Epidermal melanocyte (primary cell): ENCODE data around the gene MRPL34.
"Not testable (repeated sequence)": the region's sequence is repeated elsewhere in the genome, so short reads cannot be mapped to it uniquely, and the experiment has no call there.

Experiments
- DNase-seq: peaks from one replicate; pipeline ENCODE4 v3.0.0; 2011; ENCODE audit warnings: low spot score; ENCODE audit not compliant: insufficient read length

The MRPL34 gene

GRCh38 chr19:17285415-17286135 lies 20.1 kb upstream of the MRPL34 start:
- no peak for DNase-seq

DNA sequence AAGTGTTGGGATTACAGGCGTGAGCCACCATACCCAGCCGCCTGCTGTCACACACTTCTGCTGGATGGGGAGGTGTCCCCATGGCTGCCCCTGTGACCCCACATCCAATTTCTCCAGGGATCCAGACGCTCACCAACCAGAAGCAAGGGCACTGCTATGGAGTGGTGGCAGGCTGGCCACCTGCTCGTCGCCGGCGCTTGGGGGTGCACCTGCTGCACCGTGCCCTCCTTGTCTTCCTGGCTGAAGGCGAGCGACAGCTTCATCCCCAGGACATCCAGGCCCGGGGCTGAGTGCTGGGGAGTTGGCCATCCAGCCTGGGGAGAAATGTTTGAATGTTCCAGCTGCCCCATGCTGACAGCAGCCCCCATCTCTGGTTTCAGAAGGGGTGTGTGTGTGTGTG lies 19.4 kb upstream of the MRPL34 start:
- no peak for DNase-seq

DNA sequence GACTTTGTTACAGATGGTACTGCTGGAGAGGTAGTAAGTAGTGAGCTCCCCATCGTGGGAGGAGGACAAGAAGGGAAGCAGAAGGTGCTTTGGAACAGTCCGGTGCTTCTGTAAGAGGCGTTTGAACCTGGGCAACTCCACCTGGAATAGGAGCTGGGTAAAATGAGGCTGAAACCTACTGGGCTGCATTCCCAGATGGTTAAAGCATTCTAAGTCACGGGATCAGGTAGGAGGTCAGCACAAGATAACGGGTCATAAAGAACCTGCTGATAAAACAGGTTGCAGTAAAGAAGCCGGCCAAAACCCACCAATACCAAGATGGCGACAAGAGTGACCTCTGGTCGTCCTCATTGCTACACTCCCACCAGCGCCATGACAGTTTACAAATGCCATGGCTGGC lies 18.9 kb upstream of the MRPL34 start:
- DNase-seq: no peak

GRCh38 chr19:17289489-17289888 lies 16.2 kb upstream of the MRPL34 start:
- DNase-seq: peak; percentile 94

DNA sequence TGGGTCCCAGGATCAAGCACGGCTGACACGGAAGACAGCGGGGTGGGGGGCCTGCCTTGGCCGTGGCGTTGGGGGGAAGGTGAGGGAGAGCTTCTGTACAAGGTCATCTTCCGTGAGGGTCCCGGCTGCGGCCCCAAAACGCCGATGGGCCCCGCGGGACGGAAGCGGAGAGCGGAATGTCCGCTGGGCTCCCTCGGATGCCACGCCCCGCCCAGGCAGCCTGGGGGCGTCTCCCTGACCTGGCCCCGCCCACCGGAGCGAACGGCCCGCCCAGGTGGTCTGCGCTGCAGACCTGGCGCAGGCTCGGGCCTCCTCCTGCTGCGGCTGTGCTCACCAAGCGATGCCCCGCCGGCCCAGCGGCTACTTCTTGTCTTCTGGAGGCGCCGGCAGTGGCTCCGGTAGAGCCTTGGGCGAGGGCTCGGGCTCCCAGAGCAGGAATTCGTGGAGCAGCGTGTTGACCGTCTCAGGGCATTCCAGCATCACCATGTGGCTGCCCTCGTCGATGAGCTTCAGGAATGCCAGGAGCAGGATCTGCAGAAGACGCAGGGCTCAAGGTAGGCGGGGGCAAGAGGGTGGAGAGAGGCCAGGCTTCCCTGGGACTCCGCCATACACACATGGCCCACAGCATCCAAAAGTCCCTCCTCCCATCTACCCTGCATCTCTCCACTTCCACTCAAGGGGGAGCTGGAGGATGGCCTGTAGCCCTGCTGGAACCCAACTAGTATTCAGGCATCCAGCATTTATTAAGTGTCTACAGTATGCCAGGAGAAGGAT lies 13.2 kb upstream of the MRPL34 start:
- DNase-seq: peak; percentile 99

DNA sequence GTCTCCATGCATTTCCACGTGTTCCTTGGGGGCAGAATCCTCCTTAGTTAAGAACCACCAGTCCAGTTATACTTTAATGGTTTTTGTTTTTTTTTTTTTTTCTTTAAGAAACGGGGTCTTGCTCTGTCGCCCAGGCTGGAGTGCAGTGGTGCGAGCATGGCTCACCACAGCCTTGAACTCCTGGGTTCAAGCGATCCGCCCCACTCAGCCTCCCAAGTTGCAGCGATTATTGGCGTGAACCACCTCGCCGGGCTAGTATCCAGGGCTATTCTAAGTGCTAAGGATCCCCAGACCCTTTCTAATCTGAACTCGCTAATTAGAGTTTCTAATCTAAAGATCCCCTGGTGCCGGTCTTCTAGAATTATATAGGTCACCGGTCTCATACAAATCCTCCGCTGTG lies 12.1 kb upstream of the MRPL34 start:
- DNase-seq: no peak

GRCh38 chr19:17294051-17294891 lies 11.4 kb upstream of the MRPL34 start:
- no peak for DNase-seq

- not testable (repeated sequence) for DNase-seq
These were observed 10.1 kb upstream of the MRPL34 start for GRCh38 chr19:17295551-17295950.

- DNase-seq: no peak
These were observed 9.4 kb upstream of the MRPL34 start for GRCh38 chr19:17296273-17296672.

DNA sequence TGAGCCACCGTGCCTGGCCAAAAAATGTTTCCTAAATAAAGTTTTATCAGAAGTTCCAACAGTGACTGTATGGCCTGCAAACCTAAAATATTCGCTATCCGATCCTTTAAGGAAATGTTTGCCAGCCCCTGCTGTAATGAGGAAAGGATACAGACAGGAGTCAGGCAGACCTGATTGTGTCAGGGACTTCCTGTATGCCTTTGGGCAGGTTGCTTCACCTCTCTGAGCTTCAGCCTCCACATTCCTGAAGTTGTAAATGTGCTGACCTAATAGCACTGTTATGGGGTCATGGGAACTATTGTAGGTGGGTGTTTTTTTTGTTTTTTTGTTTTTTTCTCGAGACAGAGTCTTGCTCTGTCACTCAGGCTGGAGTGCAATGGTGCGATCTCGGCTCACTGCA lies 8.7 kb upstream of the MRPL34 start:
- no peak for DNase-seq

DNA sequence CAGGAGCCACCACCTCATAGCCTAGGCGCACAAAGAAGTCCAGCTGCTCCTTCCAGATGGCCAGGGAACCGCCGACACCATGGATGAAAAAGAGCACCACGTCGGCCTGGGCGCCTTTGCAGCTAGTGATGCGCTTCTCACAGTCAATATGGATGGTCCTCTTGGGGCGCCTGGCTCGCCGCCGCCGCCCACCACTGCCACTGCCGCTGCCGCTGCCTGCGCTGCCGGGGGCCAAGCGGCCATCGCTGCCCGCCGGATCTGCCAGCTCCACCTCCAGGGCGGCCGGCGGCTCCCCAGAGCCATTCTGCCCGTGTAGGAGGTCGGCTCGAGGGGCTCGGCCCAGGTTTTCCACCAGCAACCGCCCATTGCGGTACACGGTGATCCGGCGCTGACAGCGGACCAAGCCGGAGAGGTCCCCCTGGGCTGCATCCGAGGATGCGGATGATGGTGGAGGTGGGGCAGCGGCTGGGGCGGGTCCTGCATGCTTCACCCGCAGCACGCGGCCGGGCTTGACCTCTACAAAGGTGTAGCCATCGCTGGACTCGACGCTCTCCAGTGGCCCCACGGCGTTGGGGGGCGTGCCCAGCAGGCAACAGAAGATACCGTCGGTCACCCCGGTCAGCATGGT lies 4.6 kb upstream of the MRPL34 start:
- no peak for DNase-seq

DNA sequence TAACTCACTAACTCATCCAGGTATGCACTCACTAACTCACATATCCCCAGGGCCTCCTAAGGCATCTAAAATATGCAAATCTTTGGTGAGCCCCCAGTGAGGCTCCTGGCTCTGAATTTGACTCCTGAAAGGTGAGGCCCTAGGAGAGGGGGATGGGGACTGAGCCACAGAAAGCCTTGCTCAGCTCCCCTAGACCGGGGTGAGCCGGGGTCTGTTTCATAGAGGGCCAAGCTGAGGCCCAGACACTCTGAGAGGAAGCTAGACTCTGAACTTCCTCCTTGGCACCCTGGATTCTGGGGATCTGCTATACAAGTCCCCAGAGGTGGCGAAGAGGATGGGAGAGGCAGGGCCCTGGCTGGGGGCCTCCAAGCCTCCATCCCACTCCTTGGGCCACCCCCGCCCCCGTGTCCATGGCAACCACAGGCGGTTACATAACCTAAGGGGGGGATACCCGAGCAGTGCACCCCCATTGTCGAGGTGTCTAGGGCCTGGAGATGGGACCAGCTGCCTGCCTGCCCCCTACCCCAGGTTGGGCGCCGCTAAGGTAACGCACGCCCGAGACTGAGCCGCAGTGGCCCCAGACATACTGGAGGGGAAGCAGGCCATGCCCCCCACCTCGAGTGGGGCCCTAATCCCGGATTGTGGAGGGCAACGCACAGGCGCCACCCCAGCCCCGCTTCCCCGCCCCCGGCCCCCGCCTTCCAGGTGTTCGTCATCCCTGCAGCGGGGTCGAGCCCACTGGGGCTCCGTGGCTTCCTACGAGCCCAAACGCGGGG lies 3.1 kb upstream of the MRPL34 start:
- DNase-seq: no peak

- DNase-seq: peak; percentile 98
These were observed 2.3 kb upstream of the MRPL34 start, which contains the start of gene ABHD8 for GRCh38 chr19:17303167-17303939. Gene ABHD8, minus strand, starts transcription at chr19:17303425. Its CDS starts 1,809 bp downstream, at chr19:17301616.

DNA sequence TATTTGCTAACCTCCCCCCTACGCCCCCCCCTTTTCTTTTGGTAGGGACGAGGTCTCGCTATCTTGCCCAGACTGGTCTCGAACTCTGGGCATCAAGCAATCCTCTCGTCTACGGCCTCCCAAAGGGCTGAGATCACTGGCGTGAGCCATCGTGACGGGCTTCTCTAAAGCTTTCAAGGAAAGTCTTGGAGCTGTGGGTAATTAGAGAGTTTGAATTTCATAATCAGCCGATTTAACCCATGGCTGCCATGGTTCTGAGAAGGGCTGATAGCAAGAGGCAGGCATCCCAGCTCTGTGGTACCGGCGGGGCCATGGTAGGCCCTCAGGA lies 1.8 kb upstream of the MRPL34 start:
- DNase-seq: no peak

DNA sequence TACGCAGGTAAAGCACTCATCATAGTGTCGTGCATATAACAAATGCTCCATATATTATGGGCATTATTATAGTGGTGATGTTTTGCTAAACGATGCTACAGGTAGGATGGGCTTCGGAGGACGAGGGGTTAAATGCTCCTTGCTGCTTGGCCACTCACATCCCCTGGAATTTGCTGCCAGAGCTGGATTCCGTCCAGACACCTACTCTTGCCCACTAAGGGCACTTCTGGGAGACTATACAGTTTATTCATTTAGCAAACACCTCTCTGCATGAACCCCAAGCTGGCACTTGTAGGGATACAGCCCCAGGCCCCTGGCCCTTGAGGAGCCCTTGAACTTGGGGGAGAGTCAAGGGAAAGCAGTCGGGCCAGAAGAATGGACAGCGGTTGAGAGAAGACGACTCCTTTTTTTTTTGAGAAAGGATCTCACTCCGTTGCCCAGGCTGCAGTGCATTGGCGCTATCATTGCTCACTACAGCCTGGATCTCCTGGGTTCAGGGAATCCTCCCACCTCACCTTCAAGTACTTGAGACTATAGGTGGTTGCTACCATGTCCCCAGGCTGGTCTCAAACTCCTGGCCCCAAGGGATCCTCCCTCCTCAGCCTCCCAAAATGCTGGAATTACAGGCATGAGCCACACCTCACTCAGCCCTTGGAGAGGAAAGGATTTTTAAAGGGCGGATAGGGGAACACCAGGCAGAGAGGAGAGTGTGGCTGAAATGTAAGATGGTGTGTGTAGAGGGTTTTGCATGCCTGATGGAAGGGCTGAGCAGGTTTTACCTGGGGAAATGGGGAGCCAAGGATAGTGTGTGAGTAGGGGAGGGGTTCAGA lies 1.1 kb upstream of the MRPL34 start:
- DNase-seq: no peak

GRCh38 chr19:17305216-17305516 lies 506 bp upstream of the MRPL34 start:
- DNase-seq: no peak

- no peak for DNase-seq
These were observed 628 bp downstream of the MRPL34 start for GRCh38 chr19:17306285-17306714.

DNA sequence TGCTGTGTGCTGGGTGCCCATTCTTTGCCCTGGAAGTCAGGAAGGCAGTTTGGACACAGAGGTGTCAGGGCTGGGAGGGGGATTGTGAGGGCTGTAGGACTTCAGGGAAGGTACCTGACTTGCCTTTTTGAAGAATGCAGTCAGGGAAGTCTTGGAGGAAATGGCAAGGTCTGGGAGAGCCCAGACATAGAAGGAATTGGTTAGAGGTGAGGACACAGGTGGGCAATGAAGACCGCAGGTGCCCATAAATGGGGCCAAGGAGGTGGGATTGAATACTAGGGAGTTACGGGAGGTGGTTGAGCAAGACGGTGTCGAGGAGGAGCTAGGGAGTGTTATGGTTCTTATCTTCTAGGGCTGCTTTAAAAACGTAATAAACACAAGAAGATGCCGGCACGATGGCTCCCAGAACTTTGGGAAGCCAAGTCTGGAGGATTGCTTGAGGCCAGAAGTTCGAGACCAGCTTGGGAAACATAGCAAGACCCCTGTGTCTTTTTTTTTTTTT lies 2.3 kb downstream of the MRPL34 start:
- DNase-seq: no peak
